HG03521 (cell line): ENCODE measurements around the gene PLCB3.

Experiments
- ATAC-seq: cut with Tn5 transposase; IDR thresholded peaks from one replicate; pipeline ENCODE4 v1.9.1; 2021; ENCODE audit warnings: mild to moderate bottlenecking, moderate library complexity; ENCODE audit not compliant: unreplicated experiment

PLCB3 gene

GRCh38 chr11:64265176-64266160, 14.1 kb downstream of the PLCB3 start:
- no peak for ATAC-seq

DNA sequence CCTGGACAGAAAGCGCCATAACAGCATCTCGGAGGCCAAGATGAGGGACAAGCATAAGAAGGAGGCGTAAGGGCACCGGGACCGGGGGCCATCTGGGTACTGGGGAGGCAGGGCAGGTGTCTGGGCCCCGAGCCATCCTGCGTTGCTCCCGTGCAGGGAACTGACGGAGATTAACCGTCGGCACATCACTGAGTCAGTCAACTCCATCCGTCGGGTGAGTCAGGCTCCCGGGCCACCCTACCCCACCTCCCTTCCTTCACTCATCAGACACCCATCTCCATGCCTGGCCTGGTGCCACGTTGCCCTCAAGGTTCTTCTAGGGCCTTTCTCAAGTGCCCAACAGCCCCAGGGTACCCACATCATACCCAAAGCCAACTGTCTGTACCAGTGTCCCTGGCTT, 15.0 kb downstream of the PLCB3 start:
- ATAC-seq, result no peak

GRCh38 chr11:64267207-64267945, 16.0 kb downstream of the PLCB3 start:
- ATAC-seq, result no peak

- ATAC-seq, result no peak
Observed at GRCh38 chr11:64268025-64268892, 16.9 kb downstream of the PLCB3 start.

- ATAC-seq, result peak; percentile 7
Observed at GRCh38 chr11:64268893-64269539, 17.7 kb downstream of the PLCB3 start.

- peak; percentile 58 for ATAC-seq
Observed at GRCh38 chr11:64269540-64270220, 18.4 kb downstream of the PLCB3 start.

DNA sequence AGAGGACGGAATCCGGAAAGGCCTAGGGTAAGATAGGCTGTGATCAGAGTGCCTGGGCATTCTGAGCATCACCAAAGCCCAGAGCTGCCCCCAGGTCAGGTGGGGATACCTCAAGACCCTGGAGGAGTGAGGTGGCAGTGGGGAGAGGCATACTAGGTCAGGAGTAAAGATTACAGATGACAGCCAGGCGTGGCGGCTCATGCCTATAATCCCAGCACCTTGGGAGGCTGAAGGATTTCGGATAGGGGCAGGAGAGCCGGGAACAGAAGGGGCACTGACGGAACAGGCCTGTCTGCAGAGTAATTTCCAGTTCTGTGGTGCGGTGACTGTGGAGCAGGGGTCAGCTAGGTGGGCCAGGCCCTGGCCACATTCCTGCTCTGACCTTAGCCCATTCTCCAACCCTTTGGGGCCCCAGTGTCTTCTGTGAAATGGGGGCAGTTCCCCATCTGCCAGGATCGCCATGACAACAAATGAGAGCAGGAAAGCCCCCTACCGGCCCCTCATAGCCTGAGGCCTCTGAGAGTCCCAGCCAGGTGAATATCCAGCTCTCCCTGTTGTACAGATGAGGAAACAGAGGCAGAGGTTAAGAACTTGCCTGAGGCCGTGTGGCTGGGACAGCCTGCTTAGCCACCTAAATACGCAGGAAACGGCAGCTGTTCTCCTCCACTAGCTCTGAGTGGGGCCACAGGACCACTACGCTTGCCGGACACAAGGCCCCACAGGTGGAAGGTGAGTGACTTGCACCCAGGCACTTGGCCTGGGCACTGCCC, 23.9 kb downstream of the PLCB3 start:
- ATAC-seq, result no peak

DNA sequence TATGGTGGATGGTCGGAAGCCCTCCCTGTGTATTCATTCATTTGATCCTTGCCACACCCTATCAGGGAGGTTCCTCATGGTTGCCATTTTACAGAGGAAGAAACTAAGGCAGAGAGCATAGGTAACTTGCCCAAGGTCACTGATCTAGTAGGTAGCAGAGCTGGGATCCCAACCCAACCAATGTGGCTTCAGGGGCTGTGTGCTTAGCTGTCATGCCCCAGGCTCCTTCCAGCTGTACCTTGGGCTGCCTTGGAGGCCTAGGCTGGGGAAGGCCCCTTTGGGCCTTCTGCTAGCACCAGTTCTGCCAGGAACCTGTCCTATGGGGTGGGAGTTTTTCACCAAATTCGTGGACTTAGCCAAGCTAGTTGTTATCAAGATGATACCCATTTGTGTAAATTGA, 24.5 kb downstream of the PLCB3 start:
- no peak for ATAC-seq

DNA sequence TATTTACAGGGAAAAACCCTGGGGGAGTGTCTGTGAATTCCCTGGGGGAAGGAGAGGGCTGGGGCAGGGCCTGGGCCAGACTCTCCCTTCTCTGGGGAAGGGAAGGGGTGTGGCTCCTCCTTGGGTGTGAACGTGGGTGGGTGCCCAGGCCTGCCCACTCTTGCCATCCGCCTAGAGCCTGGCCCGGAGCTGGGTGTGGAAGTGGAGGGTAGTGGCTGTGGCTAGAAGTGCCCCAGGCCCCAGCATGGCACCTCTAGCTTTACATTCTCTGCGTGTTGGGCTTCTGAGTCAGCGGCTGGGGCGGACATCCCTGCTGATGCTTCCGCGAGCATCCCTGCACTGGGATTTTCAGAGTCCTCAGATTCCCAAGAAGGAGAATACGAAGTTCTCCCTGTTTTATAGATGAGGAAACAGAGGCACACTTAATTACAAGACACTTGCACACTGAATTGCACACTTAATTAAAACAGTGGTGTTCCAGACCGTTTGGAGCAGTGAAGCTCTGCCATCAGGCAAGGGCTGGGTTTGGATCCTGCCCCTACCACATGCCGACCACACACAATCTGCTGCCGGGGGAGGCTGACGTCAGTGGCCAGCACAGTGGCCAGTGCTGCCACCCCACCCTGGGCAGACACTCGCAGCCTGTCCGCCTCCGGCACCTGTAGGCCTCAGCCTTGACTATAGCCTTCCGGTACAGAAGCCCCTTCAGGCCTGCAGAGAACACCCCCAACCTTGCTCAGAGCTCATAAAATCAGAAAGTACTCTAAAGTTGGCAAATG, 25.5 kb downstream of the PLCB3 start:
- no peak for ATAC-seq

- ATAC-seq, result no peak
Observed at GRCh38 chr11:64278576-64279190, 27.4 kb downstream of the PLCB3 start.

DNA sequence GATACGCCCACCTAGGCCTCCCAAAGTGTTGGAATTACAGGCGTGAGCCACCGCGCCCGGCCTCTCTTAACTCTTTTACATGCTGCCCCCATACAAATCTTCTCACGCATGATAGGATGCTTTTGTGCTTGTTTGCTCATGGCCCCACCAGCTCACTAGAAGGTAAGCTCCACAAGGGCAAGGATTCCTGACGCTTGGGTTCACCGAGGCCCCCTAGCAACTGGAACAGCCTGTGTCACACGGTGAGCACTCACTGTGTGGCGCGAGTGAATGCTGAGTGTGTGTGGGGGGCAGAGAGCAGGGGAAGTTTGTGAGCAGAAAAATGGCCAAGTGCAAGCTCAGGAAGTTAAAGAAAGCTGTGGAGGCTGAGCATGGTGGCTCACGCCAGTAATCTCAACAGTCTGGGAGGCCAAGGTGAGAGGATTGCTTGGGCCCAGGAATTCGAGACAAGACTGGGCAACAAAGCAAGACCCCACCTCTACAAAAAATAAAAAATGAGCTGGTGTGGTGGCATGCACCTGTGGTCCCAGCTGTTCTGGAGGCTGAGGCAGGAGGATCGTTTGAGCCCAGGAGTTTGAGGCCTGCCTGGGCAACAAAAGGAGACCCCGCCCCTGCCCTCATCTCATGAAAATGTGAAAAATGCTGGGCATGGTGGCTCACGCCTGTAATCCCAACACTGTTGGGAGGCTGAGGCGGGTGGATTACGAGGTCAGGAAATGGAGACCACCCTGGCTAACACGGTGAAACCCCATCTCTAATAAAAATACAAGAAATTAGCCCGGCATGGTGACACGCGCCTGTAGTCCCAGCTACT, 30.8 kb downstream of the PLCB3 start:
- no peak for ATAC-seq

DNA sequence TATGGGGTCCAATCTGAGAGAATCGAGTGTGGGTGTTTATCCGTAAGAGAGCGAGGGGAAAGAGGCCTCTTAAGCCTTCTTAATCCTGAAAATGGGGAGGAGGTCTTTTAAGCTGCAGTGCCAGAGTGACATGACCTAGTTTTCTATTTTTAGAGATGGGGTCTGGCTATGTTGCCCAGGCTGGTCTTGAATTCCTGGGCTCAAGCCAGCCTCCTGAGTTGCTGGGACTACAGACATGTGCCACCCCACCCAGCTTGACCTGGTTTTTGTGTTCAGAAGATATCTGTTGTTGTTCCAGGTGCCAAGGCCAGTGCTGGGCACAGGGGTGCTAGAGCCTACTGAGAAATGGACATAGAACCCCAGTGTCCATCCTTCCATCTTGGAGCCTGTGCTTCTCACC, 31.8 kb downstream of the PLCB3 start:
- no peak for ATAC-seq

DNA sequence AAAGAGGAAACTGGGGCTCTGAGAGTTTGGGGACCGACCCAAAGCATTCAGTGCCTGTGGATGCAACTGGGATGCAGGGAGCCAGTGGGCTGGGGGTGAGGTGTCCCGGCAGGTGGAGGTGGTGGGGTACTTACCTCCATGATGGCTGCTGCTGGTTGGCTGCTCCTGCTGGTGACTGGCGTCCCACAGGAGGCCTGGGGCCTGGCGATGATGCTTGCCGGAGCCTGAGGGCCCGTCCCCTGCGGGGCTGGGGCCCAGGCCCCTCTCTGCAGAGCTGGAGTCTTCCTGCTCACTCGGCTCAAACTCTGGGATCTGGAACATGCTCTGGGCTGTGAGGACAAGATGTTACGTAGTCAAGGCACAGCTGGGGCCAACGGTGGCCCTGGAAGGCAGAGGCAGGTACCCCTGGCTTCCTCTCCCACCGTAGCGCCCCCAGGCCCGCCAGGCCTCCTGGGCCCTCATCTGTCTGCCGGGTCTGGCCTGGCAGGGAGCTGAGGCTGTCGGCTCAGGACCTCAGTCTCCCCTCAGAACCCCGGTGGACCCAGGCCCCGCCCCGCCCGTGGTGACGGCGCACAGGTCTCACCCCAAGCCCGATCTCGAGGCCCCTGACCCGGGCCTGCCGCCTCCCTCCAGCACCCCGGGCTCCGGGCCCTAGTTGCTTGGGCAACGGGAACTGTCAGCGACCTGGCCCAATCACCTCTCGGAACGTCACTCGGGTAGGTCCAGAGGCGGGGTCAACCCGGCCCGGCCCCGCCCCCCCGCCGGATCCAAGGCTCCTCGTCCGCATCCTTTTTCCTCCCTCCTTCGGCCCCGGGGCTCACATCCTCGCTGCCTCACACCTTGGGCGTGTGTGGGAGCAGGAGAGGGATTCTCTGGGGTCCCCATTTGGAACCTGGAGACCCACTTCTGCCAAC, 33.0 kb downstream of the PLCB3 start, which contains the start of gene BAD:
Gene BAD, minus strand, starts transcription at position 618 of the 914 bp plus-strand sequence. Its CDS starts 297 bp downstream, at position 321.
- peak; percentile 64 for ATAC-seq

GRCh38 chr11:64284962-64285884, 33.9 kb downstream of the PLCB3 start, which contains the start of gene GPR137:
Gene GPR137 (plus strand): TSS chr11:64285848. CDS start chr11:64286525, 677 bp downstream.
- ATAC-seq, result peak; percentile 58
